ENCODE data around the gene CDH11. TPM values are rescaled to one million over a fixed set of nuclear protein-coding genes. Genes with fewer than 3 reads are reported as not detected.

The CDH11 gene
- total RNA-seq, 1 donor from 2014 or later: 42.6 TPM

GRCh38 chr16:65124596-65124995 lies 2.7 kb upstream of the CDH11 start:
- H3K36me3 Mint-ChIP-seq (ENCODE audit: low read depth, unreplicated experiment): no peaks in the 10 kb centered on the region
- TF ChIP-seq, protein P1, sequence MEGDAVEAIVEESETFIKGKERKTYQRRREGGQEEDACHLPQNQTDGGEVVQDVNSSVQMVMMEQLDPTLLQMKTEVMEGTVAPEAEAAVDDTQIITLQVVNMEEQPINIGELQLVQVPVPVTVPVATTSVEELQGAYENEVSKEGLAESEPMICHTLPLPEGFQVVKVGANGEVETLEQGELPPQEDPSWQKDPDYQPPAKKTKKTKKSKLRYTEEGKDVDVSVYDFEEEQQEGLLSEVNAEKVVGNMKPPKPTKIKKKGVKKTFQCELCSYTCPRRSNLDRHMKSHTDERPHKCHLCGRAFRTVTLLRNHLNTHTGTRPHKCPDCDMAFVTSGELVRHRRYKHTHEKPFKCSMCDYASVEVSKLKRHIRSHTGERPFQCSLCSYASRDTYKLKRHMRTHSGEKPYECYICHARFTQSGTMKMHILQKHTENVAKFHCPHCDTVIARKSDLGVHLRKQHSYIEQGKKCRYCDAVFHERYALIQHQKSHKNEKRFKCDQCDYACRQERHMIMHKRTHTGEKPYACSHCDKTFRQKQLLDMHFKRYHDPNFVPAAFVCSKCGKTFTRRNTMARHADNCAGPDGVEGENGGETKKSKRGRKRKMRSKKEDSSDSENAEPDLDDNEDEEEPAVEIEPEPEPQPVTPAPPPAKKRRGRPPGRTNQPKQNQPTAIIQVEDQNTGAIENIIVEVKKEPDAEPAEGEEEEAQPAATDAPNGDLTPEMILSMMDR (IDR thresholded peaks at IDR 0.05; ENCODE audit: unreplicated experiment): no peak
- no peaks in the 10 kb centered on the region for H3K9me3 Mint-ChIP-seq (ENCODE audit: unreplicated experiment)
- peaks cover 11% of the 10 kb centered on the region for H3K27me3 Mint-ChIP-seq (ENCODE audit: unreplicated experiment)
- DNase-seq (ENCODE audit: low spot score): no peak
- peak overlapping the region; percentile 86 for H3K4me3 Mint-ChIP-seq (ENCODE audit: unreplicated experiment)
- no peak overlapping the region for H3K27ac Mint-ChIP-seq (ENCODE audit: unreplicated experiment)
- H3K4me1 Mint-ChIP-seq (ENCODE audit: unreplicated experiment): peaks cover 20% of the 10 kb centered on the region

DNA sequence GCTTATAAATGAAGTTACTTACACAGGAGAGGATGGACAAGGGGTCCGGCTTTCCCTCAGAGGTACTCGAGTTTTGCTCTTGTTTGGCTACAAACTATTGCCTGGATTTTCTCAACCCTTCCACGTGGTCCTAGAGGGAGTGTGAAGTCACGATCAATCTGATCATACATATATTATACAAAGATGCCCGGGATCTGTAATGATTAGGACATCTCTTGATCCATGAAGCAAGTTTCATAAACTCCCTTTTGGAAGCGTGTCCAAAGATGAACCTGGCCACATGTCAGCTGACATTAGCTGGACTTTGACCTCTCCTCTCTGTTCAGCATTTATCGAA lies 2.3 kb upstream of the CDH11 start:
- TF ChIP-seq, protein P1 (IDR thresholded peaks at IDR 0.05; ENCODE audit: unreplicated experiment): no peak
- Mint-ChIP-seq H3K4me1 (ENCODE audit: unreplicated experiment) (peaks cover 20% of the 10 kb centered on the region), H3K36me3 (ENCODE audit: low read depth, unreplicated experiment) (no peaks in the 10 kb centered on the region), H3K27me3 (ENCODE audit: unreplicated experiment) (peaks cover 11% of the 10 kb centered on the region), H3K4me3 (ENCODE audit: unreplicated experiment) (peak overlapping the region; percentile 86), H3K27ac (ENCODE audit: unreplicated experiment) (no peak overlapping the region), H3K9me3 (ENCODE audit: unreplicated experiment) (no peaks in the 10 kb centered on the region)
- no peak for DNase-seq (ENCODE audit: low spot score)

- Mint-ChIP-seq H3K9me3 (ENCODE audit: unreplicated experiment) (no peaks in the 10 kb centered on the region), H3K4me1 (ENCODE audit: unreplicated experiment) (peaks cover 20% of the 10 kb centered on the region), H3K4me3 (ENCODE audit: unreplicated experiment) (peak overlapping the region; percentile 95), H3K36me3 (ENCODE audit: low read depth, unreplicated experiment) (no peaks in the 10 kb centered on the region), H3K27me3 (ENCODE audit: unreplicated experiment) (peaks cover 11% of the 10 kb centered on the region), H3K27ac (ENCODE audit: unreplicated experiment) (peak overlapping the region; percentile 52)
- DNase-seq (ENCODE audit: low spot score): peak; percentile 22
- TF ChIP-seq, protein P1 (IDR thresholded peaks at IDR 0.05; ENCODE audit: unreplicated experiment): no peak
Measured at GRCh38 chr16:65123396-65124211, 1.7 kb upstream of the CDH11 start.

GRCh38 chr16:65122724-65123395 lies 997 bp upstream of the CDH11 start:
- DNase-seq (ENCODE audit: low spot score): peak; percentile 40
- H3K4me1 Mint-ChIP-seq (ENCODE audit: unreplicated experiment): peaks cover 20% of the 10 kb centered on the region
- peak overlapping the region; percentile 52 for H3K27ac Mint-ChIP-seq (ENCODE audit: unreplicated experiment)
- no peaks in the 10 kb centered on the region for H3K9me3 Mint-ChIP-seq (ENCODE audit: unreplicated experiment)
- peaks cover 11% of the 10 kb centered on the region for H3K27me3 Mint-ChIP-seq (ENCODE audit: unreplicated experiment)
- H3K4me3 Mint-ChIP-seq (ENCODE audit: unreplicated experiment): peak overlapping the region; percentile 95
- H3K36me3 Mint-ChIP-seq (ENCODE audit: low read depth, unreplicated experiment): no peaks in the 10 kb centered on the region
- TF ChIP-seq, protein P1 (IDR thresholded peaks at IDR 0.05; ENCODE audit: unreplicated experiment): no peak

Data from endothelial cell (in vitro differentiated cells).